HFF-Myc (cell line): ENCODE measurements around the gene MEOX1.

Source experiments
- DNase-seq: peaks from one replicate; pipeline ENCODE4 v3.0.0-alpha.2; 2011; ENCODE audit warnings: low read depth; ENCODE audit errors: extremely low read depth
- H3K4me3 ChIP-seq: replicated peaks from 2 replicates; pipeline ENCODE4 v1.5.1; 2011; ENCODE audit warnings: low read depth, mild to moderate bottlenecking, control low read depth, low read length
- CTCF ChIP-seq: IDR thresholded peaks from 2 replicates; pipeline ENCODE4 v1.5.1; 2012; ENCODE audit warnings: mild to moderate bottlenecking, low read depth, low read length, control low read depth; ENCODE audit errors: missing control alignments

Gene MEOX1

DNA sequence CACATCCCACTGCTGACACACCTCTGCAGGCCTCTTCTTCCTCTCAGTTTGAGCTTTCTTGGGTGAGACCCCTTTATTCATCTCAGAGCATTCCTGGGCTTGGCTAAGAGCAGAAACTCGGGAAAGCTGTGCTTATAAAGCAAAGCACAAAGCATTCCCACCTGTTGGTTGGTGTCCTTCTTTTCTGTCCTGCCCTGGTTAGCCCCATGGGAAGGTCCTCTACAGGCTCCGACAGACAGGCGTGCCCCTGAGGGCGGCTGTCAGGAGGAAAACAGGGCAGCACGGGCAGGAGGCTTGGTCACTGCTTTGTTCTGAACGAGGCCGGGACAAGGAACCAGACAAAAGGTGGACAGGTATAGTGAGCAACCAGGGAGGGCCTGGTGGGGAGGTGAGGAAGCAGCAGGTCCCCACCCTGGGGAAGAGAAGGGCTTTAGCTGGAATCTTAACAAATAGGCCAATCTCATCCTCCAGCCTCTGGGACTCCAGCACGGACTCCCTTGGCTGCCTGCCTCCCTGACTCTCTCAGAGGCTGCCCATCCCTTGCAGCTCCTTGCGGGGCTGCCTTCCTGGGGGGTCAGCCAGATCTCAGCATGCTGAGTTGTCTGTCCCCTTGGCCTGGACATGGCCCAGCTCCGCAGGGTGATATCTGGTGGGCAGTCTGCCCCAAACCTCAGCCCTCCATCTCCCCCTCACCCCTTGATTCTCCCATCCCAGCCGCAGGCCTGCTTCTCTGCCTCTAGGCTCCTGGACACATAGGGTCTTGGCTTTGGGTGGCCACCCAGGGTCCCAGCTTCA lies 1.7 kb downstream of the MEOX1 start:
- H3K4me3 ChIP-seq: no peak overlapping the region
- TF ChIP-seq CTCF: no peak
- no peak for DNase-seq

DNA sequence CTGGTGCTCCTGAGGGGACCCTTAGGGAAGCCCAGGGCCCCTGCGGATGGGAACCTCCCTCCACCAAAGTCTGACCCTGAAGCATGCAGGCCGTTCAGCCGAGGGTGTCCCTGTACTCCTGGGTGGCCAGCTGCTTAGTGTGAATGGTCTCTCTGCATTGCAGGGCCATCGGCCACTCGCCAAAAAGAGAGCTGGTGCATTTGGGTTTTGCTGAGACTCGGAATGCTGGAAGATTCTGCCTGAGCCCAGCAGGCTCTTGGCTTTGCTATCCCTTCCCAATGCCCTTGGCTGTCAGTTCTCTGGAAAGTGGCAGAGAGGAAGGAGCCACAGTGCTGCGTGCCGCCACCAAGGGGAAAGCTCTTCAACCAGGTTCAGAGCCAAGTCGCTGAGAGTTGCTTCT lies 2.8 kb downstream of the MEOX1 start:
- DNase-seq: no peak
- no peak overlapping the region for H3K4me3 ChIP-seq
- TF ChIP-seq CTCF: no peak

GRCh38 chr17:43655693-43656255 lies 5.9 kb downstream of the MEOX1 start:
- TF ChIP-seq CTCF: no peak
- no peak for DNase-seq
- no peak overlapping the region for H3K4me3 ChIP-seq

DNA sequence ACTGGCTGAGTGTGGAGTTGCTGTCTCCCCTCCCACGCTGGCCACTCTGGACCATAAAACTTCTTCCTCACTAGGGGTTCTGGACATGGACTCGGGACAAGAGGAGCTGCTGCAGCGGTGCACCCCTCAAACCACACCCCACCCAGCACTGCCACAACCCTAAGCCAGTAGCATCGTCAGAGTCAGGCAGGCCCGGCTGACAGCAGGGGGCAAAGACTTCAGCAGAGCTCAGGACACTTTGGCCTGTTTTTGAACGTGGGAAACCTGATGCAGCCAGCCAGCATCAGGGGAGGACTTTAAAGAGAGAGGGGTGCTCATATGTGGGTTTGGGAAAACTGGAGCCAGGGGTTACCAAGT lies 9.6 kb downstream of the MEOX1 start:
- TF ChIP-seq CTCF: no peak
- no peak overlapping the region for H3K4me3 ChIP-seq
- DNase-seq: no peak

GRCh38 chr17:43650471-43650870 lies 11.3 kb downstream of the MEOX1 start:
- DNase-seq: no peak
- no peak for TF ChIP-seq CTCF
- no peak overlapping the region for H3K4me3 ChIP-seq

GRCh38 chr17:43648916-43649315 lies 12.8 kb downstream of the MEOX1 start:
- DNase-seq: no peak
- H3K4me3 ChIP-seq: no peak overlapping the region
- no peak for TF ChIP-seq CTCF
